D721Med (cell line): ENCODE results near the gene TOX2.

Source experiments
- DNase-seq: peaks from one replicate; pipeline ENCODE4 v3.0.0; 2011; ENCODE audit warnings: low spot score; ENCODE audit not compliant: insufficient read length
- FAIRE-seq: peaks from 2 replicates; lab custom pipeline; 2011; peaks lifted over from hg19 to GRCh38; lab: Jason Lieb, UNC
- CTCF ChIP-seq: IDR thresholded peaks from 2 replicates; pipeline ENCODE4 v1.5.1; 2012; ENCODE audit warnings: mild to moderate bottlenecking, control low read depth; ENCODE audit not compliant: insufficient read depth; ENCODE audit errors: missing control alignments

Gene TOX2

DNA sequence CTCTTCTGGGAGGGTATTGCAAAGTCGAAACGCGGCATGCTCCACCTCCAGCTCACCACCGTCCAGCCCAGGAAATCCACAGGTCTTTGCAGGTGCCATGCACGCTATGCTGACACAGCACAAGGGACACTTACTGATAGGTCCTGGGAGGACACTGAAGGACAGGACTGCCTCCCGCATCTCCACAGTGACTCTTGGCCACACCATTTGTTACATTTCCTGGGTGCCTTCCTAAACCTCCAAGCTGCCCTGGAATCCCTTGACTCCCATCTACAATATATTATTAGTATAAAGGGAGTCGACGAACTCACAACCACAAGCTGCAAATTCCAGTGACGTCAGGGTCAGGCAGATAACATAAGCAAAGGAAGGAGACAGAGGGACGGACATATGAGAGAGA, 165.4 kb downstream of the TOX2 start:
- DNase-seq (no peak), FAIRE-seq (no peak)
- TF ChIP-seq CTCF: no peak

DNA sequence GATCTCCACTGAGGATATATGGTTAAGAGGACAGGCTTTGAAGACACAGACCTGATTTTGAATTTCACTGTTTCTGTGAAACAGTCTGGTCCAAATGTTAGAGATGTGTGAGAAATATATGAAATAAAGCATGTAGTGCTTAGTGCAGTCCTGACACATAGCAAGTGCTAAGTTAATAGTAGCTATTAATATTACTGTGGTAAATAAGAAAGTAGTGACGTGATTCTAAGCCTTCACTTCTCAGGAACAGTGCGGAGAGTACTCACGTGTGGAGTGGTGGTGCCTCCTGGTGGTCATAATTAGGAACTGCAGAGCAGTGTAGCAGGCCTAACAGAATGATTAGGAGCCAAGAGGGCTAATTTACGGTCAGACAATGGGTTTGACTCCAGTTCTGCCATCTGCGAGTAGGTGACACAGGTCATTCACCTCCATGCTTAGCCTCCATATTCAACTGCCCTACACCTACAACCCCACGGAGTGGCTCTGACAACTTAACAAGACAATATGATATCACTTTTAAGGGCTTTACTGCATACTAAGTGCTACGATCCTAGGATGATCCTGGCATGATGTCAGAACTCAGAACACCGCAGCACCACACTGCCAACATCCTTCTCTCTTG, 166.1 kb downstream of the TOX2 start:
- peak; percentile 98 for TF ChIP-seq CTCF
- FAIRE-seq (no peak), DNase-seq (peak; percentile 58)

DNA sequence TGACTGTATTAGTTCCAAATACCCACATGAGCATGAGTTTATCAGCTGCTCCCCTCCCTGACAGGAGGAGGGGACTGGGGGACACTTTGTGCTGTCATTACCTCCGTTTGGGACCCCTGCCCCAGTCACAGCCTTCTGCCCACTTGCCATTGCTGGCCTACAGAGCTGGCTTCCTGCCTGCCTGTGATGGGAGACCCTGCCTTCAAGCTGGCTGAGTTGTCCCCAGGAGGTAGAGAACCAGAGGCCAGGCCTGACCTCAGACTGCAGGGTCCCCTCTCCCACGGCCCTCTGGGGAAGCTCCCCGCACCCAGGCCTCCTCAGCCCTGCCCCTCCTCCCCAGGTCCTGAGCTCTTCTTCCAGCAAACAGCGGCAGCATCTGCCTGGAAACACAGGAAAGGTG, 166.8 kb downstream of the TOX2 start:
- no peak for DNase-seq
- TF ChIP-seq CTCF: no peak
- FAIRE-seq: no peak

- no peak for DNase-seq
- FAIRE-seq: no peak
- no peak for TF ChIP-seq CTCF
These were observed 167.2 kb downstream of the TOX2 start for GRCh38 chr20:44081888-44082287.

DNA sequence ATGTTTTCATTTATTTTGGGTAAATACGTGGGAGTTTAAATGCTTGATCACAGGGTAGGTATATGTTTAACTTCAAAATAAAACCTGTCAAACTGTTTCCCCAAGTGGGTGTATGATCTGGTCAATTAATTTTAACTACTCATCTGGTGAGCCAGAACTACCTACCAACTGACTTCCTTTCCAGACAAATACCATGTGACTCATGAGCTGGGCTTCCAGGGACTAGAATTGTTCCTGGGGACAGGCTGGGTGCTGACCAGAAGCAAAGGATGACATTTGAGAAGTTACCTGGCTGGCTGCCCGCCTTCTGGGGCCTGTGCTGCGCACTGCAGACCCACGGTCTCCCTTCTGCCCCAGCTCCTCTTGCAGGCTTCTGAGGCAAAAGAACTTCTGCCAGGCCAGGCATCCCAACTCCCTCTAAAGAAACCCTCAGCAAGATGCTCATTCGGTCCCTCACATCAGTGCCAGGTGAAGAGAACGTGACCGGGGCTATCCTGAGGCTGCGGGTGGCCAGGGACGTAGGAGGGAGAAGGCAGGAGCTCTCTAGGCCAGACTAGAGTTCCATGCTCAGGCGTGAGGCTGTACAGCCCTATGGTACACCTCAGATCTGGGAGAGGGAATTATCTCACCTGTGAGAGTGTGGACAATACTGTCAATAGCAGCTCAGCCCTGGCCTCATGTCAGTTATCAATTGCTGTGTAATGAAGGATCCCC, 168.7 kb downstream of the TOX2 start:
- no peak for DNase-seq
- no peak for FAIRE-seq
- no peak for TF ChIP-seq CTCF

GRCh38 chr20:44084439-44084838, 169.8 kb downstream of the TOX2 start:
- TF ChIP-seq CTCF: no peak
- FAIRE-seq (no peak), DNase-seq (no peak)

GRCh38 chr20:44084891-44085290, 170.2 kb downstream of the TOX2 start:
- no peak for FAIRE-seq
- no peak for DNase-seq
- TF ChIP-seq CTCF: no peak
